ENCODE results near the gene OLFM4. TPM values are rescaled to one million over a fixed set of nuclear protein-coding genes. Genes with fewer than 3 reads are reported as not detected.

Gene OLFM4
- total RNA-seq, result not detected

- H3K9me3 Mint-ChIP-seq, result no peaks in the 10 kb centered on the region
- no peaks in the 10 kb centered on the region for H3K4me1 Mint-ChIP-seq
- H3K27me3 Mint-ChIP-seq, result no peaks in the 10 kb centered on the region
- DNase-seq, result no peak
- no peak within 1 kb of the TSS for H3K4me3 Mint-ChIP-seq
- H3K27ac Mint-ChIP-seq, result no peak within 1 kb of the TSS
- H3K36me3 Mint-ChIP-seq, result no peaks in the 10 kb centered on the region
These were observed at the start of gene OLFM4 for GRCh38 chr13:53028637-53029203. TSS of gene OLFM4 (plus strand) at chr13:53028813. CDS start at chr13:53028837, 24 bp downstream.

GRCh38 chr13:52978989-52979388 lies 49.6 kb upstream of the OLFM4 start:
- Mint-ChIP-seq H3K9me3 (no peaks in the 10 kb centered on the region), H3K27me3 (peaks cover 3% of the 10 kb centered on the region), H3K36me3 (no peaks in the 10 kb centered on the region), H3K4me1 (no peaks in the 10 kb centered on the region), H3K27ac (no peak overlapping the region), H3K4me3 (no peak overlapping the region)
- no peak for DNase-seq

- no peaks in the 10 kb centered on the region for H3K36me3 Mint-ChIP-seq
- no peaks in the 10 kb centered on the region for H3K9me3 Mint-ChIP-seq
- H3K4me3 Mint-ChIP-seq, result no peak overlapping the region
- H3K27me3 Mint-ChIP-seq, result peaks cover 3% of the 10 kb centered on the region
- H3K27ac Mint-ChIP-seq, result no peak overlapping the region
- H3K4me1 Mint-ChIP-seq, result no peaks in the 10 kb centered on the region
- DNase-seq, result no peak
These were observed 47.9 kb upstream of the OLFM4 start for GRCh38 chr13:52980695-52981094.

GRCh38 chr13:52983836-52984235 lies 44.8 kb upstream of the OLFM4 start:
- Mint-ChIP-seq H3K9me3 (no peaks in the 10 kb centered on the region), H3K36me3 (no peaks in the 10 kb centered on the region), H3K4me1 (no peaks in the 10 kb centered on the region), H3K27me3 (peaks cover under 1% of the 10 kb centered on the region), H3K27ac (no peak overlapping the region), H3K4me3 (no peak overlapping the region)
- no peak for DNase-seq

- no peak overlapping the region for H3K27ac Mint-ChIP-seq
- H3K4me3 Mint-ChIP-seq, result no peak overlapping the region
- H3K4me1 Mint-ChIP-seq, result no peaks in the 10 kb centered on the region
- no peaks in the 10 kb centered on the region for H3K9me3 Mint-ChIP-seq
- H3K27me3 Mint-ChIP-seq, result peaks cover 4% of the 10 kb centered on the region
- DNase-seq, result no peak
- no peaks in the 10 kb centered on the region for H3K36me3 Mint-ChIP-seq
These were observed 43.7 kb upstream of the OLFM4 start for GRCh38 chr13:52984881-52985363.

DNA sequence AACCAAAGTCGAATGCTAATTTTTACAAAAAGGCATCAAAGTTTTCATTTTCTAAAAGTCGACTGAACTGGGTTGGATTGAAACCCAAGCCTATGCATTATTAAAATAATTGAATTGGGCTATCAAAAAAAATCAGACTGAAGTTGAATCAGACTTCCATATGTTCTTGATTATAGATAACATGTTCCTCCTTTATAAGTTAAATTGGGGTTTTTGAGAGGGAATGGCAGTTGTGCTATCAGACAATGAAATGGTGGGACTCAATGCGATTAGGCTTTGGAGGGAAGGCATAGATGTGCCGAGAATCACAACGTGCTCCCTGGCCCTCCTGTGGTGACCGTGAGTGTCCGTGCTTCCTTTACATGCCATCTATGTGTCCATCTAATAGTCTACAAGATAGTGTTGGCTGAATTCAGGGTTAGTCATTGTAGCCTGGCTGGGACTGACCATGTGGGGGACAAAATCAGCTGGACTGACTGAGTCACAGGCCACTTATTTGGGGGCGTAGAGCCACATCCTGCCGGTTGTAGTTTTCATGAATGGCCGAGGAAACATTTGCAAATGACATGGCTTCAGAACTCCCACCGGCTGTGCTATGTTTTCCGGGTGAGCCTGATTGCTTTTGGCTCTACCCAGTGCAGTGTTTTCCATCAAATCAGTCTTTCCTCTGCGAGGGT lies 37.1 kb upstream of the OLFM4 start:
- peaks cover 10% of the 10 kb centered on the region for H3K27me3 Mint-ChIP-seq
- no peak for DNase-seq
- H3K27ac Mint-ChIP-seq, result no peak overlapping the region
- no peaks in the 10 kb centered on the region for H3K9me3 Mint-ChIP-seq
- no peaks in the 10 kb centered on the region for H3K4me1 Mint-ChIP-seq
- H3K4me3 Mint-ChIP-seq, result no peak overlapping the region
- no peaks in the 10 kb centered on the region for H3K36me3 Mint-ChIP-seq

DNA sequence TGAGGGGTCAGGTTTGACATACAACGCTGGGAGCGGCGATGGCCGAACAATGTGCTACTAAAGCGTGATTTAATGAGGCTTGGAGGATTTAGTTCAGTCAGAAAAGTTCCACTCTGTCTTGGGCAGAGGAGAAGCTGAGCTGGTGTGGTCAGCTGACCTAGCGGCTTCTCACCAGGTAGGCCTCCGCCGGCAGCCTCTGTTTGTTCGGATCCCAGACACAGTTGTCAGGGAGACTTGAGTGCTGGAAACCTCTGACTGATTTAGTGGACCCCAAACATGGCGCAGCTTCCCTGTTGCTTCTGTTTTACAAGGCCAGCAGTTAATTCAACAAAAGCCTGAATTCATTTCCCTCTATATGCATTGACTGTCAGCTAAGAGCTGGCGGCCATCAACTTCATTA lies 36.5 kb upstream of the OLFM4 start:
- Mint-ChIP-seq H3K36me3 (no peaks in the 10 kb centered on the region), H3K27me3 (peaks cover 11% of the 10 kb centered on the region), H3K27ac (no peak overlapping the region), H3K4me1 (no peaks in the 10 kb centered on the region), H3K4me3 (no peak overlapping the region), H3K9me3 (no peaks in the 10 kb centered on the region)
- no peak for DNase-seq

GRCh38 chr13:52994051-52994450 lies 34.6 kb upstream of the OLFM4 start:
- Mint-ChIP-seq H3K27me3 (peaks cover 8% of the 10 kb centered on the region), H3K27ac (no peak overlapping the region), H3K4me3 (no peak overlapping the region), H3K36me3 (no peaks in the 10 kb centered on the region), H3K4me1 (no peaks in the 10 kb centered on the region), H3K9me3 (no peaks in the 10 kb centered on the region)
- no peak for DNase-seq

DNA sequence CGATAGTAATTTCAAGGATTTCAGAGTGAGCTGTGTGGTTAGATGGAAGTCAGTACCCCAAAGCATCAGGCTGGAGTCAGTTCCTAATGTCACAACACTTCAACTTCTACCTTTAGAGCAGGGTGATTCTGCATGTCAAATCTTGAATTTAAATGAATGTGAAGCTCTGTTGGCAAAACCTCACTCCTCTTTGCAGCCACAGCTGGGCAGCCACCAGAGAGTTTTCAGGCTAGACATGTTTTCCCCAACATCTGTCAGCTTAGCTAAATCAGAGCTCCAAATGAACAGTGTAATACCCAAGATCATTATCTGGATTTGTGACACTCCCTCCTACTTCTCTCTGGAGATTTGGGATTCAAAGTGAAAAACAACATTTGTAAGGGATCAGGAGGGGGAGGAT lies 33.7 kb upstream of the OLFM4 start:
- H3K27ac Mint-ChIP-seq, result no peak overlapping the region
- H3K4me3 Mint-ChIP-seq, result no peak overlapping the region
- no peak for DNase-seq
- H3K4me1 Mint-ChIP-seq, result no peaks in the 10 kb centered on the region
- H3K27me3 Mint-ChIP-seq, result peaks cover 7% of the 10 kb centered on the region
- no peaks in the 10 kb centered on the region for H3K36me3 Mint-ChIP-seq
- no peaks in the 10 kb centered on the region for H3K9me3 Mint-ChIP-seq

DNA sequence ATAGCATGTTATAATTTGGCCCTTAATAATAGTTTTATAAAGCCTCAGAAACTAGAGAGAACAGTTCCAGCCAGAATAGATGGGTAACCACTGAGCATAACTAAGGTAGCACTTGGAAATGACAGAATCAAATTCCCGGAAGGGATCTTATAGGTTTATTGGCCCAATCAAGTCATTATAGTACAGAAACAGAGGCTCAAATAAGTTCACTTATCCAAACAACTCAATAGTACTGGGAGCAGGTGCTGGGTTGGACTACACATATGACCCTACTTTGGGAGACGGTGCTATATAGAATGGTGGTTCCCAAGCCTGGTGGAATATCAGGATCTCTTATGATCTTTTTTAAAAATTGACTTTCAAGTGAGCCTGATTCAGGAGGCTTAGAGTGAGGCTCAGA lies 32.7 kb upstream of the OLFM4 start:
- no peaks in the 10 kb centered on the region for H3K36me3 Mint-ChIP-seq
- H3K9me3 Mint-ChIP-seq, result no peaks in the 10 kb centered on the region
- H3K27me3 Mint-ChIP-seq, result peaks cover 7% of the 10 kb centered on the region
- DNase-seq, result no peak
- H3K4me1 Mint-ChIP-seq, result no peaks in the 10 kb centered on the region
- no peak overlapping the region for H3K4me3 Mint-ChIP-seq
- no peak overlapping the region for H3K27ac Mint-ChIP-seq

GRCh38 chr13:52997951-52998876 lies 30.4 kb upstream of the OLFM4 start:
- Mint-ChIP-seq H3K9me3 (no peaks in the 10 kb centered on the region), H3K4me3 (no peak overlapping the region)

GRCh38 chr13:52999093-52999696 lies 29.4 kb upstream of the OLFM4 start:
- no peak overlapping the region for H3K4me3 Mint-ChIP-seq

More at GRCh38 chr13:52997951-52998876, 30.4 kb upstream of the OLFM4 start:
- no peak for DNase-seq
- no peak overlapping the region for H3K27ac Mint-ChIP-seq
- H3K36me3 Mint-ChIP-seq, result no peaks in the 10 kb centered on the region
- H3K4me1 Mint-ChIP-seq, result no peaks in the 10 kb centered on the region
- peaks cover 15% of the 10 kb centered on the region for H3K27me3 Mint-ChIP-seq

DNA sequence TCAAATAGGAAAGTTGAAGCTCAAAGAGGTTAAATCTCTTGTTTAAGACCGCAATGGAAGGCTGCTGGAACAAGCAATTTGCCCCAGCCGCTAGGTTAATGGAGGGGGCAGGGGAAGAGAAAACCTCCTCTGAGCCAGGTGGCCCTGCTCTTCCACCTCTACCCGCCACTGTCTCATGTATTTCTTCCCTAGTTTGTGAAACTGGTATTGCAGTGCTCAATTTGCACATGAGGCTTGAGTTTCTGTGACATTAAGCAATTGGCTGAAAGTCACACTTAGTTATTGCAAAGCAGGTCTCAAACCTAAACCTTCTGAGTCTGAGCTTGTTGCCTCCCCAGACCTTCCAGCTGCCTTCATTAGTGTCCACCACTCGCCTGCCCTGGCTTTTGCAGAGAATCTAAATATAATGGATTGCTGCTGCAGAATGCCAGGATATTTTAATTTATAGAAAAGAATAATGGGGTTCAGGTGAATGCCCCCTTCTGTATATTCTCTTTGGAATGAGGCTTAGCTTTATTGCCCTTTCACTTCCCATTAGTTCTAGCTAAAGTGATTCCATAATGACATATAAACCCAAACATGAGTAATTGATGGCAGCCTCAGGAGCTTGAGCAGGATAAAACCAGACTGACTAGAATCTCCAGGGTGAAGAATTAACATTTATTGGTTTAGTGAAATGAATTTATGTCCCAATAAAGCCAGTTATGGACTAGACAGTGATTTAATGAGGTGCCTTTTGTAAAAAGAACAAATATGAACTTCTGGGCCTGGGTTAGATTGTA lies 27.0 kb upstream of the OLFM4 start:
- no peak for DNase-seq
- H3K27me3 Mint-ChIP-seq, result peaks cover 12% of the 10 kb centered on the region
- H3K36me3 Mint-ChIP-seq, result no peaks in the 10 kb centered on the region
- H3K4me3 Mint-ChIP-seq, result no peak overlapping the region
- H3K4me1 Mint-ChIP-seq, result no peaks in the 10 kb centered on the region
- no peak overlapping the region for H3K27ac Mint-ChIP-seq
- H3K9me3 Mint-ChIP-seq, result no peaks in the 10 kb centered on the region

More at GRCh38 chr13:52999093-52999696, 29.4 kb upstream of the OLFM4 start:
- no peak for DNase-seq
- Mint-ChIP-seq H3K27ac (no peak overlapping the region), H3K27me3 (peaks cover 15% of the 10 kb centered on the region), H3K36me3 (no peaks in the 10 kb centered on the region), H3K4me1 (no peaks in the 10 kb centered on the region), H3K9me3 (no peaks in the 10 kb centered on the region)

GRCh38 chr13:53004573-53004972 lies 24.0 kb upstream of the OLFM4 start:
- no peaks in the 10 kb centered on the region for H3K4me1 Mint-ChIP-seq
- no peak overlapping the region for H3K4me3 Mint-ChIP-seq
- no peak for DNase-seq
- H3K27ac Mint-ChIP-seq, result no peak overlapping the region
- H3K36me3 Mint-ChIP-seq, result no peaks in the 10 kb centered on the region
- H3K27me3 Mint-ChIP-seq, result peaks cover 22% of the 10 kb centered on the region
- H3K9me3 Mint-ChIP-seq, result no peaks in the 10 kb centered on the region

All from activated naive CD8-positive, alpha-beta T cell treated with anti-CD3 and anti-CD28 coated beads for 36 hours (primary cell).